BJ (cell line): Measurements from ENCODE around the gene DSCAML1. TPM values are rescaled to one million over a fixed set of nuclear protein-coding genes. Genes with fewer than 3 reads are reported as not detected.

Experiments
- CTCF ChIA-PET: fragments of 350-600 bp; formaldehyde crosslinking; extraction: SDS; loops from one replicate; lab custom pipeline; 2021; ENCODE audit warnings: antibody characterized with exemption, inconsistent platforms; lab: Yijun Ruan, JAX
- POLR2A ChIA-PET: fragments of 300-600 bp; sonication (Branson Sonifier 250); formaldehyde crosslinking; extraction: SDS; loops from one replicate; lab custom pipeline; 2021; ENCODE audit warnings: antibody characterized with exemption; lab: Charles Lee
- DNase-seq: peaks from one replicate; pipeline ENCODE4 v3.0.0-alpha.2; 2011; ENCODE audit warnings: low read depth
- H3K27me3 ChIP-seq: 2 replicates; pipeline ENCODE4 v1.6.0; 2011; ENCODE audit warnings: low read length; ENCODE audit not compliant: control insufficient read depth, insufficient read depth
- H3K36me3 ChIP-seq: 2 replicates; pipeline ENCODE4 v1.5.1; 2011; ENCODE audit warnings: low read length; ENCODE audit not compliant: control insufficient read depth, insufficient read depth
- H3K4me3 ChIP-seq: 2 replicates; pipeline ENCODE4 v1.5.1; 2011; ENCODE audit warnings: low read depth, mild to moderate bottlenecking, control low read depth, low read length
- CTCF ChIP-seq: IDR thresholded peaks from 2 replicates; pipeline ENCODE4 v1.5.1; 2011; ENCODE audit warnings: low read depth, mild to moderate bottlenecking, control low read depth, inconsistent platforms, low read length, moderate library complexity; ENCODE audit not compliant: insufficient read depth
- polyA plus RNA-seq: library from polyadenylated mRNA; depleted of rRNA; stranded (reverse); fragments of >200 nt; gene quantifications from 2 replicates; pipeline ENCODE4 v1.2.3, GENCODE V29; 2011

The DSCAML1 gene
- polyA plus RNA-seq, 1 experiment: not detected

GRCh38 chr11:117631336-117632140, 165.5 kb downstream of the DSCAML1 start:
- no peak for DNase-seq
- ChIA-PET POLR2A (no interaction called here), CTCF (interaction anchor here (0.5 to 1.5 kb wide), 5 partner anchors 11 to 421 kb away, joined by 3 to 6 read pairs (median 3); no protein-coding TSS in a partner anchor)
- H3K27me3 ChIP-seq: peaks cover 3% of the 10 kb centered on the region
- no peak for TF ChIP-seq CTCF
- H3K36me3 ChIP-seq: no peaks in the 10 kb centered on the region
- no peak overlapping the region for H3K4me3 ChIP-seq

GRCh38 chr11:117629891-117630538, 167.0 kb downstream of the DSCAML1 start:
- H3K27me3 ChIP-seq: peaks cover 3% of the 10 kb centered on the region; the same call in 1 of the 2 replicates
- TF ChIP-seq CTCF: no peak
- ChIA-PET CTCF (no interaction called here), POLR2A (no interaction called here)
- no peak overlapping the region for H3K4me3 ChIP-seq
- H3K36me3 ChIP-seq: no peaks in the 10 kb centered on the region
- DNase-seq: no peak

- no peak for TF ChIP-seq CTCF
- CTCF ChIA-PET: no interaction called here
- H3K36me3 ChIP-seq: no peaks in the 10 kb centered on the region
- no peak overlapping the region for H3K4me3 ChIP-seq
- POLR2A ChIA-PET: no interaction called here
- no peak for DNase-seq
- peaks cover 2% of the 10 kb centered on the region; the same call in 1 of the 2 replicates for H3K27me3 ChIP-seq
These were observed 167.9 kb downstream of the DSCAML1 start for GRCh38 chr11:117629146-117629545.

GRCh38 chr11:117627259-117627658, 169.8 kb downstream of the DSCAML1 start:
- ChIA-PET POLR2A (no interaction called here), CTCF (interaction anchor here (0.8 kb wide), 1 partner anchor 9 kb away, joined by 3 read pairs; no protein-coding TSS in a partner anchor)

More at GRCh38 chr11:117627259-117627658, 169.8 kb downstream of the DSCAML1 start:
- Histone ChIP-seq H3K36me3 (no peaks in the 10 kb centered on the region), H3K27me3 (no peaks in the 10 kb centered on the region), H3K4me3 (no peak overlapping the region)
- TF ChIP-seq CTCF: no peak
- DNase-seq: no peak
